Ascending aorta (tissue), 2 donors: ENCODE data around the gene S100A10. TPM values are rescaled to one million over a fixed set of nuclear protein-coding genes. Genes with fewer than 3 reads are reported as not detected.

Experiments used
- DNase-seq, 2 donors: peaks; one replicate each; pipeline ENCODE4 v3.0.0-alpha.2; 2019; ENCODE audit warnings: low spot score in 2 of 2
- H3K27ac ChIP-seq, 2 donors: fragments of 200-600 bp; sonication (generic); one replicate each; pipeline ENCODE4 v1.5.1; 2016 to 2017; ENCODE audit warnings: mild to moderate bottlenecking in 1 of 2
- H3K27me3 ChIP-seq: fragments of 200-600 bp; sonication (generic); one replicate; pipeline ENCODE4 v1.5.1; 2017
- H3K36me3 ChIP-seq, 2 donors: fragments of 200-600 bp; sonication (generic); one replicate each; pipeline ENCODE4 v1.5.1; 2016
- H3K4me1 ChIP-seq, 2 donors: fragments of 200-600 bp; sonication (generic); one replicate each; pipeline ENCODE4 v1.5.1; 2016 to 2017; ENCODE audit warnings: mild to moderate bottlenecking in 1 of 2
- H3K4me3 ChIP-seq, 2 donors: fragments of 200-600 bp; sonication (generic); one replicate each; pipeline ENCODE4 v1.5.1; 2016 to 2017; ENCODE audit warnings: mild to moderate bottlenecking in 1 of 2
- H3K9me3 ChIP-seq, 2 donors: fragments of 200-600 bp; sonication (generic); one replicate each; pipeline ENCODE4 v1.5.1; 2016
- intact Hi-C: fragments of 100-400 bp; cut with DNase I; formaldehyde crosslinking; loops from one replicate; pipeline ENCODE4 v1.15.1; 2023
- total RNA-seq: library from RNA; depleted of rRNA; stranded (reverse); fragments of >200 nt; gene quantifications from one replicate; pipeline ENCODE4 v1.1.0, GENCODE V29; 2016
- TF ChIP-seq, protein P1 (sequence below), 3 experiments: fragments of 200-600 bp in 2 of 3; fragments of 450-650 bp in 1 of 3; sonication (generic) in 2 of 3; IDR thresholded peaks; one replicate each; pipeline ENCODE4 v1.5.1; 2016 to 2019; ENCODE audit warnings: antibody characterized with exemption in 3 of 3, mild to moderate bottlenecking in 1 of 3, moderate library complexity in 1 of 3

Gene S100A10
- total RNA-seq, 1 donor from 2014 or later: 25.8 TPM

DNA sequence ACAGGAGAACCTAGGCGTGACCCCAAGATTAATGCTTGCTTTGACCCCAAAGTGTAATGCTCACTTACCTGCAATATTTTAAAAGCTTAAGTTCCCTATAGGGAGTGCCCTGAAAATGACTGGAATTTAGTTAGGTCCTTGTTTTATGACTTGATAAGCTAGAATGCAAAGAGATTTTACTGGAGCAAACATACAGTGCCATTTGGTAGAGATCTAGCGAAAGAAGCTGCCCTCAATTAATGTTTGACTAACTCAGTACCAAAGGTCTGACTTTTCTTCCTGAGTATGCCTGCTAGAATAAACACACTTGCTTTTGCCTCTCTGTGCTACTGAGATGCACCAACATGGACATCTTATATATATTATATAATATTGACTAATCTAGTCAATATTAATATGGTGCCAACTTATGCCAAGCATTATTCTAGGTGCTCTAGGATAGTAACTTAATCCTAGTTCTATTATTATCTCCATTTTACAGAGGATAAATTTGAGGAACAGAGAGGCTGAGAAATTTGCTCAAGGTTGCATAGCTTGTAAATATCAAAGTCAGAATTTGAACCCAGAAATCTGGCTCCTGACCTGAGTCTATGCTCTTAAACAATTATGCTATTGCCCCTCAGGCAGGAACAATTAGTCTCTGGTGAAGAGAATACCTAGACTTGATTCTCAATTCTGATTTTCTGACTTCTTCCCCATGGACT, 18.2 kb downstream of the S100A10 start:
- H3K4me3 ChIP-seq: no peak overlapping the region
- TF ChIP-seq, protein P1, sequence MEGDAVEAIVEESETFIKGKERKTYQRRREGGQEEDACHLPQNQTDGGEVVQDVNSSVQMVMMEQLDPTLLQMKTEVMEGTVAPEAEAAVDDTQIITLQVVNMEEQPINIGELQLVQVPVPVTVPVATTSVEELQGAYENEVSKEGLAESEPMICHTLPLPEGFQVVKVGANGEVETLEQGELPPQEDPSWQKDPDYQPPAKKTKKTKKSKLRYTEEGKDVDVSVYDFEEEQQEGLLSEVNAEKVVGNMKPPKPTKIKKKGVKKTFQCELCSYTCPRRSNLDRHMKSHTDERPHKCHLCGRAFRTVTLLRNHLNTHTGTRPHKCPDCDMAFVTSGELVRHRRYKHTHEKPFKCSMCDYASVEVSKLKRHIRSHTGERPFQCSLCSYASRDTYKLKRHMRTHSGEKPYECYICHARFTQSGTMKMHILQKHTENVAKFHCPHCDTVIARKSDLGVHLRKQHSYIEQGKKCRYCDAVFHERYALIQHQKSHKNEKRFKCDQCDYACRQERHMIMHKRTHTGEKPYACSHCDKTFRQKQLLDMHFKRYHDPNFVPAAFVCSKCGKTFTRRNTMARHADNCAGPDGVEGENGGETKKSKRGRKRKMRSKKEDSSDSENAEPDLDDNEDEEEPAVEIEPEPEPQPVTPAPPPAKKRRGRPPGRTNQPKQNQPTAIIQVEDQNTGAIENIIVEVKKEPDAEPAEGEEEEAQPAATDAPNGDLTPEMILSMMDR (IDR thresholded peaks at IDR 0.05): no peak
- H3K36me3 ChIP-seq: no peaks in the 10 kb centered on the region
- no peaks in the 10 kb centered on the region for H3K27me3 ChIP-seq
- no peaks in the 10 kb centered on the region for H3K9me3 ChIP-seq
- H3K4me1 ChIP-seq: peaks cover 0 to 8% of the 10 kb centered on the region in 2 donors
- DNase-seq: no peak
- H3K27ac ChIP-seq: no peak overlapping the region
- intact Hi-C loops: no loop called here

DNA sequence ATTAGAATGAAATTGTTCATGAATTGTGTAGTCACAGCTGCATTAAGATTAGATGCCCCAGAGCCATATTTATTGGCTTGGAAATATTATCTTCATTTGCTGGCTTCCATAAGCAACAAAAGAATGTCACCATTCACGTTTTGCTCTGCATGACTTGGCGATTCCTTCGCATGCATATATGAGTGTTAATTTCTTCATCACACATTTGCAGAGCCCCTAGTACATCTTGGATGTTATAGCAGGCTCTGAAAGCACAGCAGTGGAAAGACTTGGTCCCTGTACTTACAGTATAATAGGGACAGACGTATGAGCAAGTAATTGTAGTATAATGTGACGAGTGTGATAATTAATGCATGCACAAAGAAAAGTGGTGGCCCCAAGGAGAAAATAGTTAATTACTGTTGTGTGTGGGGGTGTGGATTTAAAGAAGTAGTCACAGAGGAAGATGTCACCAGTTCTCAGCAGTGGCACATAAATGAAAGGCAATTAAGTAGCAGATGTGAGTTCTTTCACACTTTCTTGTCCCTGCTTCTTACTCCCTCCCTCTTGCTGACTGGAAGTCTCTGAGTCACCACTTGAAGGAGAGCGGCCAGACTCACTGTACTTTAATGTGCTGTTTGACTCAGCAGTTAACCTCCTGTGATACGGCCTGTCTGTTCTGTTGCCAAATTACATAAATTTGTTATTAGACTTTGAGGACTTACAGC, 21.0 kb downstream of the S100A10 start:
- TF ChIP-seq, protein P1 (IDR thresholded peaks at IDR 0.05): no peak
- Histone ChIP-seq H3K27me3 (no peaks in the 10 kb centered on the region), H3K36me3 (no peaks in the 10 kb centered on the region), H3K4me3 (no peak overlapping the region), H3K4me1 (peaks cover 0 to 3% of the 10 kb centered on the region in 2 donors), H3K9me3 (no peaks in the 10 kb centered on the region), H3K27ac (no peak overlapping the region)
- intact Hi-C loops: no loop called here
- DNase-seq: peak in 1 of 2 donors; percentile 67

DNA sequence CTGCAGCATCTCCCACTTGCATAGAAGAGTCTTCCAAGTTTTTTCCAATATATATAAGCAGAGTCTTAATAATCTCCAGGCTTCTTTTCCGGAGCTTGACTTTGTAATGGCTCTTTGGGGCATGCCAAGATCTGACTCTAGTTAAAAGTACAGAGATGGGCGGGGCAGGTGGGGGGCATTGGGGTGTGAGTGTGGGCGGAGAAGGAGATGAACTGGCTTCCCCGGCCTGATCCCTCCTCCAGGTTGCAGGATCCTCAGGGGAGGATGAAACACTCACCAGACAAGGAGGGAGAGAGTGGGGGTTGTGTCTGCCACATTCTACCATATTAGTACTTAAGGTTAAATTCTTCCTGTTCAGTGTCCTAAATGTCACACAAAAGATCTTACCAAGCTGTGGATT, 23.0 kb downstream of the S100A10 start:
- TF ChIP-seq, protein P1 (IDR thresholded peaks at IDR 0.05): no peak
- Histone ChIP-seq H3K4me3 (no peak overlapping the region), H3K36me3 (no peaks in the 10 kb centered on the region), H3K4me1 (peaks cover 0 to 3% of the 10 kb centered on the region in 2 donors), H3K9me3 (no peaks in the 10 kb centered on the region), H3K27ac (no peak overlapping the region), H3K27me3 (no peaks in the 10 kb centered on the region)
- DNase-seq: no peak
- intact Hi-C loops: no loop called here

DNA sequence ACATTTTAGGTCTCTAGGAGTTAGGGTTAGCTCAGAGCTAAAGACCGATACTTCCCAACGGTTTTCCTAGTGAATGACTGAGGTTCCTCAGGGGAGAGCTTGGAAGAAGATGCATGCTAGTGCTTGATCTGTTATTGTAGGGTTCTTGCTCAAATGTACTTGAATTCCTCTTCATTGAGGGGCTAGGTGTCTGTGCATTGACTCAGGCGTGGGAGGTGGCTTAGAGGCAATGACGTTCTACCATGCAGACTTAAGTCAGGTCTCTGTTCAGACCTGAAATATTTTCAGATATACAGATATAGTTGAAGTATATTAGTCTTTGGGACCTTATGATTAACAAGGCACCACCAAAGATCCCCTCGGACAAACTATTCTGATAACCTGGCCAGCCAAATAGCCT, 23.5 kb downstream of the S100A10 start:
- Histone ChIP-seq H3K27me3 (no peaks in the 10 kb centered on the region), H3K4me3 (no peak overlapping the region), H3K4me1 (peaks cover 0 to 3% of the 10 kb centered on the region in 2 donors), H3K36me3 (no peaks in the 10 kb centered on the region), H3K9me3 (no peaks in the 10 kb centered on the region), H3K27ac (no peak overlapping the region)
- no peak for DNase-seq
- intact Hi-C loops: no loop called here
- TF ChIP-seq, protein P1 (IDR thresholded peaks at IDR 0.05): no peak

DNA sequence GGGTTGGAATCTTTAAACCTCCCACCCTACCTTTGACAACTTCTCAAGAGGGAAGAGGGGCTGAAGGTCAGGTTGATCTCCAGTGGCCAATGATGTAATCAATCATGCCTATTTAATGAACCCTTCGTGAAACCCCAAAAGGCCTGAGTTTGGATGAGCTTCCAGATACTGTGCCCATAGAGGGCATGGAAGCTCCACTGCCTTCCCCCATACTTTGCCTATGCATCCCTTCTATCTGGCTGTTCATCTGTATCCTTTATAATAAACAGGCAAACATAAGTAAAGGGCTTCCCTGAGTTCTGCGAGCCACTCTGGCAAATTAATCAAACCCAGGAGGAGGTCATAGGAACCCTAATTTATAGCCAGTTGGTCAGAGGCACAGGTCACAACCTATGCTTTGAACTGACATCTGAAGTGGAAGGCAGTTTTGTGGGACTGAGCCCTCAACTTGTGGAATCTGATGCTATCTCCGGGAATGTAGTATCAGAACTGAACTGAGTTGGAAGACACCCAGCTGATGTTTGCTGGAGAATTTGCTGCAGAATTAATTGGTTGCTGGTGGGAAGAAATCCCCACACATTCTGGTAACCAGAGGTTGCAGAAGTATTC, 24.8 kb downstream of the S100A10 start:
- TF ChIP-seq, protein P1 (IDR thresholded peaks at IDR 0.05): no peak
- peaks cover 0 to 3% of the 10 kb centered on the region in 2 donors for H3K4me1 ChIP-seq
- intact Hi-C loops: loop anchor here (2.0 kb wide), 2 partner anchors 28 to 34 kb away; no protein-coding TSS in a partner anchor

More for the DNA sequence above, 24.8 kb downstream of the S100A10 start:
- Histone ChIP-seq H3K27me3 (no peaks in the 10 kb centered on the region), H3K36me3 (no peaks in the 10 kb centered on the region), H3K9me3 (no peaks in the 10 kb centered on the region), H3K27ac (no peak overlapping the region), H3K4me3 (no peak overlapping the region)
- DNase-seq: no peak
